ENCODE measurements around the gene FAF1.

The FAF1 gene

GRCh38 chr1:50977575-50978143 lies 17.6 kb upstream of the FAF1 start:
- no peak for DNase-seq

- DNase-seq = peak; percentile 14
These were observed 17.0 kb upstream of the FAF1 start for GRCh38 chr1:50976890-50977574.

- DNase-seq = peak; percentile 51
These were observed 16.2 kb upstream of the FAF1 start for GRCh38 chr1:50976111-50976889.

GRCh38 chr1:50975436-50975835 lies 15.4 kb upstream of the FAF1 start:
- DNase-seq = no peak

GRCh38 chr1:50974618-50974935 lies 14.5 kb upstream of the FAF1 start:
- DNase-seq = no peak

GRCh38 chr1:50973875-50974617 lies 14.0 kb upstream of the FAF1 start:
- no peak for DNase-seq

- no peak for DNase-seq
These were observed 13.2 kb upstream of the FAF1 start for GRCh38 chr1:50973255-50973654.

GRCh38 chr1:50972766-50973165 lies 12.7 kb upstream of the FAF1 start:
- no peak for DNase-seq

- peak; percentile 55 for DNase-seq
These were observed 11.8 kb upstream of the FAF1 start for GRCh38 chr1:50971748-50972305.

GRCh38 chr1:50970931-50971582 lies 11.0 kb upstream of the FAF1 start:
- no peak for DNase-seq

GRCh38 chr1:50970509-50970887 lies 10.4 kb upstream of the FAF1 start:
- DNase-seq = no peak

GRCh38 chr1:50969611-50970508 lies 9.8 kb upstream of the FAF1 start, which contains the start of gene CDKN2C:
TSS of gene CDKN2C (plus strand) at chr1:50970245. CDS start at chr1:50970369, 124 bp downstream.
- DNase-seq = peak; percentile 35

- peak; percentile 26 for DNase-seq
These were observed 8.9 kb upstream of the FAF1 start for GRCh38 chr1:50968821-50969610.

GRCh38 chr1:50968158-50968820 lies 8.2 kb upstream of the FAF1 start:
- DNase-seq = peak; percentile 79

- no peak for DNase-seq
These were observed 7.5 kb upstream of the FAF1 start for GRCh38 chr1:50967416-50968157.

- DNase-seq = no peak
These were observed 6.9 kb upstream of the FAF1 start for GRCh38 chr1:50966991-50967390.

GRCh38 chr1:50964863-50965262 lies 4.8 kb upstream of the FAF1 start:
- no peak for DNase-seq

- DNase-seq = peak; percentile 29
These were observed 659 bp downstream of the FAF1 start for GRCh38 chr1:50959303-50959912.

- DNase-seq = no peak
These were observed 5.0 kb downstream of the FAF1 start for GRCh38 chr1:50955116-50955515.

All from activated CD4-positive, alpha-beta T cell treated with anti-CD3 and anti-CD28 coated beads, Interleukin-2, amount 50 U/mL, for 16 hours (primary cell).